NCI-H1436 treated with DMSO at 0.1 percent for 48 hours (cell line): Measurements from ENCODE around the gene MAGI2.

Experiments used
- DNase-seq: peaks from one replicate; lab custom pipeline; 2025; lab: John Stamatoyannopoulos, UW

Gene MAGI2

DNA sequence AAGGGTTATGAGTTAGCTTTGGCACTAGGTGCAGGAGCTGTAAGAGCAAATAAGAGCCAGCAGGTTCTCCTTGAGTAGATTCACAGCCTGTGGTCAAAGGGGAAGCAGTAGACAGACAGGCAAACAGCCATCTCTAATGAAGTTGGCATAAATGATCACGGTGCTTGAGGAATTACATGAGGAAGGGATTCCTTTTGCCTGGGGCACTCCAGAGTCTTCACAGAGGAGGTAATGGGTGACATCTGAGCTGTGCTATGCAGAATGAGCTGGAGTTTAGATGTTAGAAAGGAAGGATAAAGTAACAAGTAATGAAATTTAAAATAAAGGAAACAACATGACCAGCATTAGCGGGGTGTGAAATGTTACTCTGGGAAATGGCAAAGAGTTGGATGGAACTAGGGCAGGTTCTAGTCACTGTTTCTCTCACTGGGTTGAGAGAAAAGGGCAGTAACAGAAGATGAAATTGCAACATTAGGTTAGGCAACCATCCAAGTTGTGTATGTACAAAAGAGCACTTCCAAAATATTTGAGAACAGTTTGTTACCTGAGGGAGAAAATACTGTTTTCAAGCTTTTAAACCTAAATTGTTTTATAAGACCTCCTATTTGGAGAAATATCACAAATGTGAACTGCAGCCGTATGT, 1041.1 kb downstream of the MAGI2 start:
- no peak for DNase-seq

GRCh38 chr7:78407031-78407430, 1046.4 kb downstream of the MAGI2 start:
- no peak for DNase-seq

DNA sequence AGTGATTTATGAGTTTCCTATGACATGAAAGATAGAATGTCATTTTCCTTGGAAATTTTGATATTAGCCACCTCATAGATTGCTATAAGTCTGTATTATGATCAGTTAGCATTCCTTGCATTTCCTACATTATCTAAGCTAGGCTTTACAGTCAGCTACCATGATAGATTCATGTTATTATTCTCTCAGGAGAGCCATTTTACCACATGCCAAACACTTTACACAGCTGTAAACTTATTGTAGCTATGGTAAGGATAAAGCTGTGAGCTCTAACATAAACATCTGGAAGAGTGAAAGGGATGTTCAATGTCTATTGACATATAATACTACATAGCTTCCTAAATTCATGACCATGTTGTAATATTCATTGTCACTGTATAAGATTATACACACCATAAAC, 1046.9 kb downstream of the MAGI2 start:
- no peak for DNase-seq

GRCh38 chr7:78402096-78402495, 1051.4 kb downstream of the MAGI2 start:
- DNase-seq: no peak

- no peak for DNase-seq
Observed at GRCh38 chr7:78400038-78400437, 1053.4 kb downstream of the MAGI2 start.

GRCh38 chr7:78399033-78399769, 1054.3 kb downstream of the MAGI2 start:
- no peak for DNase-seq

DNA sequence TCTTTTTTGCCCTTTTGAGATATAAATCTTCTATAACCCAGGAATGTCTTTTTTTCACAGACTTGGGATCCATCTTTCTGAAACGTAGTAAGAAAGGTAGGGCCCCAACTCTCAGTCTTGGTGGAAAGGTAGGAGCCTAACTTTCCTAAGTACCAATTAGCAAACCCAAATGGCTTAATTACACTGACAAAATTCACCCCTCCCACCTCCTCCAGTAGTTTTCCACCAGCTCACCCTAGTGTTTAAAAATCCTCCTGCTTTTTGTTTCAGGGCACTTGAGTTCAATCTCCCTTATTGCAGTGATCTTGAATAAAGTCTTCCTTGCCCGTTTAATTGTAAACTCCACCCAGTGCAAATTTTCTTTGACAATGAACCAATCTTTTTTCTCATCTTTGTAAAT, 1054.9 kb downstream of the MAGI2 start:
- DNase-seq: no peak

DNA sequence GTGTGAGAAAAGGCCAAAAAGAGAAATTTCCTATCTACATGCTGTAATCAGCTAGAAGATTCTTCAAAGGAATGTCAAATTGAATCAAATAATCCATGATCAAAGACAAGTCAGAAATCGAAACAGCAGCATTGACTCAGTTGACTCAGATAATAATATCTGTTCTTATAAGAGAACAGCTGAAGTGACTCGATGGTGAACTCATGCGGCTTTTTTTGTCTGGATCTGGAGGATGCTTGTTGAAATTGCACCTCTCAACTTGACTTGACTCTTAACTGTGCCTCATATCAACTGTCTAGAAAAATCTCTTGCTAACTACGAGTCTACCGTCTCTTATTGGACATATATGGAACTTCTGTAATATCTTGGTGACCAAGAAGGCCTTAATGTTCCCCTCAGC, 1055.4 kb downstream of the MAGI2 start:
- DNase-seq: no peak

GRCh38 chr7:78396210-78396609, 1057.3 kb downstream of the MAGI2 start:
- DNase-seq: no peak

- DNase-seq: no peak
Observed at GRCh38 chr7:78395298-78396036, 1058.0 kb downstream of the MAGI2 start.

DNA sequence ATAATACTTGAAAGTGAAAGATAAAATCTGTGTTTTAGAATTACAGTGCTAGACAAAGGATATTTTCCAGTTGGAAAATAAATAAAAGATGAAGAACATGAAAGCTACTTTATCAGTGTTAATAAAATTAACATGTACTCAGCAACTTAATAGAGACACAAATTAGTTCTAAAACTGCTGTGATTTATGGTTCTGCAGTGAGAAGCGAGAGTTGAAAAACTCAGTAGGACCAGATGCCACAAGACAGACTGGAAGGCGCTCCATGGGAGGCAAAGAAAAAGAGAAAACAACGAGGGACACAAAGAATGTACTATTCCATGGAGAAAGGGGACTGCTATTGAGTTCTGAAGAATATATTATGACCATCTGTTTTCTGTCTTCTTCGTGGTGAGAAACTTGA, 1064.4 kb downstream of the MAGI2 start:
- no peak for DNase-seq

GRCh38 chr7:78386520-78386919, 1066.9 kb downstream of the MAGI2 start:
- DNase-seq: no peak

DNA sequence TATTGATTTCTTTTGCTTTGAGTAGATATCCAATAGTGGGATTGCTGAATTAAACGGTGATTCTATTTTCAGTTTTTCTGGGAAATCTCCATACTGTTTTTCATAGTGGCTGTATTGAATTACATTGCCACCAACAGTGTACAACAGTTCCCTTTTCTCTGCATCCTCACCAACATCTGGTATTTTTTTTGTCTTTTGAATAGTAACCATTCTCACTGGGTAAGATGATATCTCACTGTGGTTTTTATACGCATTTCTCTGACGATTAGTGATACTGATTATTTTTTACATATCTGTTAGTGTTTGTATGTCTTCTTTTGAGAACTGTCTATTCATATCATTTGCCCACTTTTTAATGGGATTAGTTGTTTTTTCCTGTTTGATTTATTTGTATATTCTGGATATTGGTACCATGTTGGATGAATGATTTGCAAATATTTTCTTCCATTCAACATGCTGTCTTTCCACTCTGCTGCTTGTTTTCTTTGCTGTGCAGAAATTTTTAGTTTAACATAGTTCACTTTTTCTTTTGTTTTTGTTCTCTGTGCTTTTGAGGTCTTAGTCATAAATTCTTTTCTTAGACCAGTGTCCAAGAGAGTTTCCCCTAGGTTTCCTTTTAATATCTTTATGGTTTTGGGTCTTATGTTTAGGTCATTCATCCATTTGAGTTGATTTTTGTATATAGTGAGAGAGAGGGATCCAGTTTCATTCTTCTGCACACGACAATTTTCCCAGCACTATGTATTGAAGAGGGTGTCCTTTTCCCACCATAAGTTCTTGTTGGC, 1070.2 kb downstream of the MAGI2 start:
- DNase-seq: no peak

DNA sequence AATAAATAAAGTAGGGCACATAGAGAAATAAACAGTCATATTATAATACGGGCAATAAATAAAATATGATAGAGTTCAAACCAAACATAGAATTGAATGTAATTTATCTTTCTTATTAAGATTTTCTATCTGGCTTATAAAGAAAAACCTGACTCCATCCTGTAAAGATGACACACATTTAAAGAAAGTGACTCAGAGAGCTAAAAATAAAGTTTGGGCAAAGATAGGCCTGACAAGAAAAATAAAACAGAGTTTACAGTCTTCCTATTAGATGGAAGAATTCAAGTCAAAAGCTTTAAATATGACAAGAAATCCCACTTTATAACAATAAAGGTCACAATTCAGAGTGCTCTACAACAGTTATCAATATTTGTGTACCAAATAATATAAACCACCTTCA, 1074.3 kb downstream of the MAGI2 start:
- no peak for DNase-seq

GRCh38 chr7:78377532-78377931, 1075.9 kb downstream of the MAGI2 start:
- DNase-seq: no peak

DNA sequence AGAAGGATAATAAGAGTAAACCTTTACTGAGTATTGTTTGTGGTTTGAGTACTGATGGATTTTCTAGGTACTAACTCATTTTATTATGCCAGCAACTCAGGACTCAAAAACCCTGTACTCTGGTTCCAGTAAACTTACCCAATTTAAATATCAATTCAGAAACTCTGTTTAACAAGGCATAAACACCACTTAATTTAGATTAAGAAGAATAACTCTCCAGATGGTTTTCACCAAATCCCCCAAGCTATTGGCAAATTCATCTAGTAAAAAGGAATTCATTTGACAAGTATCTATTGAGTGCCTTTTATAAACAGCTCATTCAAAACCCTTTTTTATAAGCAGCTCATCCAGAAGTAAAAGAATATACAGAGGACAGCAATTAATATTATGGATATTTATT, 1082.5 kb downstream of the MAGI2 start:
- DNase-seq: no peak

DNA sequence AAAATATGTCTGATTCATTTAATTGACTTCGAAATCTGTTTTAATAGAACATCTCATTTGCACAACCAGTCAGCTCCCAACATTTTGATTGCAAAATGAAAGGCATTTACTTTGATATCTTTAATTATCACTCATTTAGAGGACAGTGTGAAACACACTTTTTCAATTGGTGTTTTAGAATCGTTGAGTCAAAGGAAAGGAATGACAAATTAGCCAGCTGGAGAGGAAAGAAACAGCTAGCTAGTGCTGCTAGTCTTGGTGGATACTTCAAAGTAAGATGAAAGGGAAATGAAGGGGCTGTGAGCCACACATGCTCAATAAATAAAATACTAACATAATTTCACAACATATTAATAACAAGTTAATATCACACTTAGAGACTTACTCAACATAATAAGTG, 1084.7 kb downstream of the MAGI2 start:
- DNase-seq: no peak

- no peak for DNase-seq
Observed at GRCh38 chr7:78367280-78367773, 1086.1 kb downstream of the MAGI2 start.

- no peak for DNase-seq
Observed at GRCh38 chr7:78363866-78364265, 1089.6 kb downstream of the MAGI2 start.

DNA sequence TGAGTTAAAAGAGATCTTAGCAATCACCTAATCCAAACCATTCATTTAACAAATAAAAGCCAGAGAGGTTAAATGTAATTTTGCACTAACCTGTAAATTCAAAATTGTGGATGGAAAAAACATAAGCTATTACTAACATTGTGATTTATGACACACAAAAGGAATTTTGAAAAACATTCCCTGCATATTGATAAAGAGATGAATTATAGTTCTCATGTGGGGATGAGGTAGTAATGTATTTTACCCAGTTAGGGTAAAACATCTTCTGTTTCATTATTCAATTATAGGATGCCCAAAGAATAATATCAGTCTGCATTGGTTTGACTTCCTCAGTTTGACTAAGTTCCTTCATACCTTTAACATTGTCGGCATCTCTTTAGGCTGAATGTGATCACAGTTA, 1093.6 kb downstream of the MAGI2 start:
- no peak for DNase-seq

DNA sequence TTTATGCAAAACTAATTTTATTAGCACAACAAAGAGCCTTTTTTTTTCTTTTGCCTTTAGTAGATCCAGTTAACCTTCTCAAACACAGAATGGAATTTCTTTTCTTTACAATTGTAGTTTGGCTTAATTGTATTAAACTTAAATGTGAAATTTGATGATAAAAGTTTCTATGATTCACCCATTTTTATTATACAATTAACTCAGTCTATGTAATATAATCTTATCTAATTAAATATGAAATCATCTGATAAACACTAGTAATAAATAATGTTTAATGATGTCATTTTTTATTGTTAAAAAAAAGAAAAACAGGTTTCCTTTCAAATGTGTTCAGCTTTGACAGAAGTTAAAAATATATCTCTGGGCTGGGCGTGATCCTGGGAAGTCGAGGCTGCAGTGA, 1095.8 kb downstream of the MAGI2 start:
- no peak for DNase-seq

DNA sequence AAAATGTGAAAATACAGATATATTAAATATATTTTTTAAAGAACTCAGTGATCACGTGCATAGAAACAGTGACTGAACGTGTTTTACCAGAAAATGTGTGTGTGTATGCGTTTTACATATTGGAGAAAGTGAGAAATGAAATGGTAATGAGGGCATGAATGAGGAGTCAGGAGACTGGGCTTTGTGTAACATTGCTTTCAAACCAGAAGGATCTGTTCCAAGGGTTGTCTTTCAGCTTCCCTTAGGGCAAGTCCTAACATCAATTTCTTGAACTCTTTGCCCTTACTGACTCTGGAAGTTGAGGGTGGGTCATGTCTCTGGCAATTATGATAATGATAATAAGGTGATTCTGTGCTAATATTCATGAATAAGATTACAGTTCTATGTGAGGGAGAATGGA, 1097.6 kb downstream of the MAGI2 start:
- no peak for DNase-seq
